ENCODE measurements around the gene MOSMO. TPM values are rescaled to one million over a fixed set of nuclear protein-coding genes. Genes with fewer than 3 reads are reported as not detected.
A peak's percentile ranks its signal among the peaks of the same experiment; 100 is the strongest.

The MOSMO gene
- total and polyA plus RNA-seq, 2 donors (not counting 3 experiments of a cell fraction or from before 2014, with no cell fraction given) = 15.9 to 22.0 TPM

GRCh38 chr16:22010902-22011301 is 3.0 kb downstream of the MOSMO start:
- CTCF ChIA-PET = interaction anchor here (0.6 to 27.0 kb wide), 2 partner anchors 27 to 67 kb away, joined by 3 to 994 read pairs; no protein-coding TSS in a partner anchor
- Histone ChIP-seq H3K4me3 (replicated peaks in 1 of 3; ENCODE audit: insufficient read depth in 1 of 3, low read depth in 1 of 3, low read length in 3 of 3) (no peak overlapping the region), H3K79me2 (ENCODE audit: control insufficient read depth, insufficient read depth, low read length) (peaks cover 77% of the 10 kb centered on the region), H4K20me1 (replicated peaks; ENCODE audit: control insufficient read depth, extremely low read depth, insufficient read depth, low read length) (peaks cover 14% of the 10 kb centered on the region), H3K36me3 (ENCODE audit: control insufficient read depth in 2 of 2, extremely low read depth in 1 of 2, insufficient read depth in 2 of 2, low read length in 2 of 2) (no peaks in the 10 kb centered on the region), H3K27me3 (ENCODE audit: control insufficient read depth in 2 of 2, insufficient read depth in 2 of 2, low read length in 2 of 2) (no peaks in the 10 kb centered on the region), H2AFZ (ENCODE audit: low read depth, low read length) (no peak overlapping the region), H3K9me1 (replicated peaks; ENCODE audit: control insufficient read depth, extremely low read depth, insufficient read depth, low read length) (no peaks in the 10 kb centered on the region), H3K27ac (ENCODE audit: insufficient read depth, low read depth, low read length) (no peak overlapping the region), H3K9me3 (replicated peaks; ENCODE audit: control insufficient read depth, insufficient read depth, low read length) (no peaks in the 10 kb centered on the region), H3K4me1 (ENCODE audit: control insufficient read depth, extremely low read depth, insufficient read depth, low read length) (peaks cover 22% of the 10 kb centered on the region), H3K4me2 (ENCODE audit: insufficient read depth, low read length) (peak overlapping the region; percentile 21), H3K9ac (replicated peaks; ENCODE audit: extremely low read depth, insufficient read depth, low read length) (no peak overlapping the region)
- BruUV-seq (replicated peaks) = no TSS peak
- intact Hi-C loops (cut with micrococcal nuclease) (no loop called here), dilution Hi-C loops (cut with MboI; ENCODE audit: extremely low pct_ligation_motif_present, low sequenced_read_pairs) (no loop called here)
- DNase-seq (ENCODE audit: low read depth, low spot score) = no peak
- TF ChIP-seq POLR2A (IDR thresholded peaks at IDR 0.05; ENCODE audit: low read depth, low read length) (no peak), MAX (IDR thresholded peaks at IDR 0.05; ENCODE audit: insufficient read depth, insufficient read length) (no peak), GATA2 (IDR thresholded peaks at IDR 0.05; ENCODE audit: insufficient read depth, insufficient read length, low read depth, low read length) (no peak), JUN (IDR thresholded peaks at IDR 0.05; ENCODE audit: borderline replicate concordance, insufficient read depth, insufficient read length, low read depth) (no peak)
- TF ChIP-seq, protein P1, sequence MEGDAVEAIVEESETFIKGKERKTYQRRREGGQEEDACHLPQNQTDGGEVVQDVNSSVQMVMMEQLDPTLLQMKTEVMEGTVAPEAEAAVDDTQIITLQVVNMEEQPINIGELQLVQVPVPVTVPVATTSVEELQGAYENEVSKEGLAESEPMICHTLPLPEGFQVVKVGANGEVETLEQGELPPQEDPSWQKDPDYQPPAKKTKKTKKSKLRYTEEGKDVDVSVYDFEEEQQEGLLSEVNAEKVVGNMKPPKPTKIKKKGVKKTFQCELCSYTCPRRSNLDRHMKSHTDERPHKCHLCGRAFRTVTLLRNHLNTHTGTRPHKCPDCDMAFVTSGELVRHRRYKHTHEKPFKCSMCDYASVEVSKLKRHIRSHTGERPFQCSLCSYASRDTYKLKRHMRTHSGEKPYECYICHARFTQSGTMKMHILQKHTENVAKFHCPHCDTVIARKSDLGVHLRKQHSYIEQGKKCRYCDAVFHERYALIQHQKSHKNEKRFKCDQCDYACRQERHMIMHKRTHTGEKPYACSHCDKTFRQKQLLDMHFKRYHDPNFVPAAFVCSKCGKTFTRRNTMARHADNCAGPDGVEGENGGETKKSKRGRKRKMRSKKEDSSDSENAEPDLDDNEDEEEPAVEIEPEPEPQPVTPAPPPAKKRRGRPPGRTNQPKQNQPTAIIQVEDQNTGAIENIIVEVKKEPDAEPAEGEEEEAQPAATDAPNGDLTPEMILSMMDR (IDR thresholded peaks at IDR 0.05; ENCODE audit: extremely low read depth in 1 of 2, insufficient read depth in 1 of 2, low read depth in 1 of 2, low read length in 2 of 2) = no peak
- no peak for FAIRE-seq
- POLR2A ChIA-PET = interaction anchor here (1.1 kb wide), 1 partner anchor 178 kb away, joined by 6 read pairs; no protein-coding TSS in a partner anchor

GRCh38 chr16:22012241-22012640 is 4.3 kb downstream of the MOSMO start:
- intact Hi-C loops (cut with micrococcal nuclease) (no loop called here), dilution Hi-C loops (cut with MboI; ENCODE audit: extremely low pct_ligation_motif_present, low sequenced_read_pairs) (no loop called here)
- peaks cover 14% of the 10 kb centered on the region for H4K20me1 ChIP-seq (replicated peaks; ENCODE audit: control insufficient read depth, extremely low read depth, insufficient read depth, low read length)
- no peak for DNase-seq (ENCODE audit: low read depth, low spot score)
- no peaks in the 10 kb centered on the region for H3K9me3 ChIP-seq (replicated peaks; ENCODE audit: control insufficient read depth, insufficient read depth, low read length)
- H3K4me2 ChIP-seq (ENCODE audit: insufficient read depth, low read length) = no peak overlapping the region
- H3K9me1 ChIP-seq (replicated peaks; ENCODE audit: control insufficient read depth, extremely low read depth, insufficient read depth, low read length) = no peaks in the 10 kb centered on the region
- FAIRE-seq = no peak
- no peak overlapping the region for H3K9ac ChIP-seq (replicated peaks; ENCODE audit: extremely low read depth, insufficient read depth, low read length)
- no peaks in the 10 kb centered on the region for H3K27me3 ChIP-seq (ENCODE audit: control insufficient read depth in 2 of 2, insufficient read depth in 2 of 2, low read length in 2 of 2)
- ChIA-PET POLR2A (no interaction called here), CTCF (interaction anchor here (0.7 to 27.0 kb wide), 4 partner anchors 15 to 87 kb away, joined by 5 to 994 read pairs (median 6); no protein-coding TSS in a partner anchor)
- H3K79me2 ChIP-seq (ENCODE audit: control insufficient read depth, insufficient read depth, low read length) = peaks cover 91% of the 10 kb centered on the region
- H3K4me3 ChIP-seq (replicated peaks in 1 of 3; ENCODE audit: insufficient read depth in 1 of 3, low read depth in 1 of 3, low read length in 3 of 3) = no peak overlapping the region
- H3K27ac ChIP-seq (ENCODE audit: insufficient read depth, low read depth, low read length) = no peak overlapping the region
- TF ChIP-seq MYC (IDR thresholded peaks at IDR 0.05; ENCODE audit: low read depth, low read length) (no peak), EZH2 (IDR thresholded peaks at IDR 0.05; ENCODE audit: borderline replicate concordance, low read depth, low read length, severe bottlenecking) (no peak), JUN (IDR thresholded peaks at IDR 0.05; ENCODE audit: borderline replicate concordance, insufficient read depth, insufficient read length, low read depth) (no peak), GATA2 (IDR thresholded peaks at IDR 0.05; ENCODE audit: insufficient read depth, insufficient read length, low read depth, low read length) (no peak), FOS (IDR thresholded peaks at IDR 0.05; ENCODE audit: borderline replicate concordance, insufficient read depth, low read length) (no peak)
- TF ChIP-seq, protein P1 (IDR thresholded peaks at IDR 0.05; ENCODE audit: extremely low read depth in 1 of 2, insufficient read depth in 1 of 2, low read depth in 1 of 2, low read length in 2 of 2) = no peak
- H3K36me3 ChIP-seq (ENCODE audit: control insufficient read depth in 2 of 2, extremely low read depth in 1 of 2, insufficient read depth in 2 of 2, low read length in 2 of 2) = no peaks in the 10 kb centered on the region
- BruUV-seq (replicated peaks) = no TSS peak
- peaks cover 19% of the 10 kb centered on the region for H3K4me1 ChIP-seq (ENCODE audit: control insufficient read depth, extremely low read depth, insufficient read depth, low read length)
- no peak overlapping the region for H2AFZ ChIP-seq (ENCODE audit: low read depth, low read length)

Data from endothelial cell of umbilical vein (primary cell).